HCT116 (cell line): ENCODE results near the gene FOXP1. TPM values are rescaled to one million over a fixed set of nuclear protein-coding genes. Genes with fewer than 3 reads are reported as not detected.

Source experiments
- ATAC-seq: fragments of 200-7000 bp; cut with Tn5 transposase; 2 replicates; pipeline ENCODE4 v1.9.1; 2020; ENCODE audit warnings: mild to moderate bottlenecking, moderate library complexity
- BruUV-seq: library from RNA; stranded (reverse); fragments of 400-500 nt; replicated peaks from 2 replicates; lab custom pipeline; 2021; lab: Mats Ljungman, UMichigan
- CTCF ChIA-PET: fragments of 300-600 bp; sonication (Branson Sonifier 250); formaldehyde crosslinking; loops from one replicate; lab custom pipeline; 2021; ENCODE audit warnings: antibody characterized with exemption; lab: Charles Lee
- POLR2A ChIA-PET: fragments of 300-600, 350-600 bp; sonication (Branson Sonifier 250); formaldehyde crosslinking; loops from one replicate; lab custom pipeline; 2021; ENCODE audit warnings: antibody characterized with exemption; lab: Charles Lee
- RAD21 ChIA-PET, 2 experiments: fragments of 300-600 bp; sonication (Branson Sonifier 250); formaldehyde crosslinking; loops; one replicate each; lab custom pipeline; 2023; ENCODE audit warnings: low total read pairs in 2 of 2; ENCODE audit not compliant: uncharacterized antibody in 2 of 2, unreplicated experiment in 2 of 2, low non-redundant PET in 1 of 2; lab: Charles Lee
- DNase-seq: peaks from one replicate; pipeline ENCODE4 v3.0.0-alpha.2; 2010; ENCODE audit warnings: low read depth, low spot score
- H2AFZ ChIP-seq: fragments of 200-600 bp; shearing (Covaris generic), sonication (generic); 2 replicates; pipeline ENCODE4 v1.6.1; 2017; ENCODE audit warnings: low read depth, mixed run types, mixed read lengths, antibody characterized with exemption, low read length; ENCODE audit not compliant: poor library complexity, severe bottlenecking
- H3K27ac ChIP-seq: 2 replicates; pipeline ENCODE4 v1.5.1; 2012; ENCODE audit warnings: low read depth, low read length
- H3K27me3 ChIP-seq: fragments of 200-600 bp; sonication (generic); 2 replicates; pipeline ENCODE4 v1.6.1; 2016; ENCODE audit warnings: mixed run types, low read length, mixed read lengths; ENCODE audit not compliant: insufficient read depth
- H3K36me3 ChIP-seq, 2 experiments: fragments of 200-500 bp in 1 of 2; fragments of 200-600 bp in 1 of 2; sonication (Bioruptor generic) in 1 of 2; sonication (generic) in 1 of 2; 2 replicates each; pipeline versions ENCODE4 v1.5.1 to v1.6.1; 2014 to 2016; ENCODE audit warnings: low read length in 2 of 2, inconsistent platforms in 1 of 2, mixed read lengths in 1 of 2, mixed run types in 1 of 2; ENCODE audit not compliant: insufficient read depth in 2 of 2, control insufficient read depth in 1 of 2
- H3K4me1 ChIP-seq, 2 experiments: fragments of 200-600 bp in 1 of 2; sonication (generic) in 1 of 2; 2 replicates each; pipeline versions ENCODE4 v1.5.1 to v1.6.1; 2012 to 2017; ENCODE audit warnings: low read length in 2 of 2, inconsistent platforms in 1 of 2, mild to moderate bottlenecking in 1 of 2, mixed read lengths in 1 of 2, mixed run types in 1 of 2, moderate library complexity in 1 of 2; ENCODE audit not compliant: insufficient read depth in 2 of 2, control insufficient read depth in 1 of 2
- H3K4me2 ChIP-seq: fragments of 200-600 bp; sonication (generic); 2 replicates; pipeline ENCODE4 v1.6.1; 2017; ENCODE audit warnings: mixed run types, low read length, mixed read lengths
- H3K4me3 ChIP-seq, 2 experiments: fragments of 200-600 bp in 1 of 2; sonication (generic) in 1 of 2; replicated peaks in 1 of 2; 2 replicates each; pipeline ENCODE4 v1.5.1; 2011 to 2016; ENCODE audit warnings: low read length in 2 of 2, control low read depth in 1 of 2, low read depth in 1 of 2, mild to moderate bottlenecking in 1 of 2, mixed read lengths in 1 of 2, mixed run types in 1 of 2
- H3K79me2 ChIP-seq: fragments of 200-600 bp; sonication (generic); 2 replicates; pipeline ENCODE4 v1.6.1; 2017; ENCODE audit warnings: mild to moderate bottlenecking, mixed run types, low read length, moderate library complexity, mixed read lengths; ENCODE audit not compliant: insufficient read depth
- H3K9ac ChIP-seq: fragments of 200-600 bp; sonication (generic); 2 replicates; pipeline ENCODE4 v1.6.1; 2016; ENCODE audit warnings: low read length, mixed read lengths
- H3K9me2 ChIP-seq: fragments of 200-600 bp; sonication (generic), shearing (Covaris generic); 2 replicates; pipeline ENCODE4 v1.6.1; 2017; ENCODE audit warnings: mixed run types, mild to moderate bottlenecking, moderate library complexity; ENCODE audit not compliant: insufficient read depth
- H3K9me3 ChIP-seq, 2 experiments: fragments of 200-500 bp in 1 of 2; fragments of 200-600 bp in 1 of 2; sonication (Bioruptor generic) in 1 of 2; sonication (generic) in 1 of 2; 2 replicates each; pipeline ENCODE4 v1.6.1; 2014 to 2017; ENCODE audit warnings: low read length in 2 of 2, mixed read lengths in 2 of 2, inconsistent platforms in 1 of 2, low read depth in 1 of 2, mild to moderate bottlenecking in 1 of 2, mixed run types in 1 of 2, moderate library complexity in 1 of 2; ENCODE audit not compliant: control insufficient read depth in 1 of 2, insufficient read depth in 1 of 2
- H4K20me1 ChIP-seq: fragments of 200-600 bp; sonication (generic), shearing (Covaris generic); 2 replicates; pipeline ENCODE4 v1.6.1; 2017; ENCODE audit warnings: mixed run types, mild to moderate bottlenecking, moderate library complexity; ENCODE audit not compliant: insufficient read depth
- CBX3 ChIP-seq: IDR thresholded peaks from 2 replicates; pipeline ENCODE4 v1.6.1; 2012; ENCODE audit warnings: low read depth
- CEBPB ChIP-seq: IDR thresholded peaks from 2 replicates; pipeline ENCODE4 v1.6.1; 2012; ENCODE audit warnings: low read depth
- EGR1 ChIP-seq: IDR thresholded peaks from 2 replicates; pipeline ENCODE4 v1.6.1; 2012; ENCODE audit warnings: low read depth
- ELF1 ChIP-seq: IDR thresholded peaks from 2 replicates; pipeline ENCODE4 v1.6.1; 2012; ENCODE audit warnings: low read depth, borderline replicate concordance
- EZH2 ChIP-seq: fragments of 200-600 bp; sonication (generic); IDR thresholded peaks from 2 replicates; pipeline ENCODE4 v1.6.1; 2017; ENCODE audit warnings: antibody characterized with exemption, mixed run types
- EZH2phosphoT487 ChIP-seq: fragments of 200-600 bp; IDR thresholded peaks from 2 replicates; pipeline ENCODE4 v1.6.1; 2018; ENCODE audit warnings: antibody characterized with exemption, borderline replicate concordance
- FOSL1 ChIP-seq: IDR thresholded peaks from 2 replicates; pipeline ENCODE4 v1.6.1; 2012; ENCODE audit warnings: low read depth
- POLR2A ChIP-seq: IDR thresholded peaks from 2 replicates; pipeline ENCODE4 v1.7.0; 2011; ENCODE audit warnings: borderline replicate concordance; ENCODE audit not compliant: insufficient read depth, insufficient read length; ENCODE audit errors: extremely low read depth
- POLR2AphosphoS5 ChIP-seq: IDR thresholded peaks from 2 replicates; pipeline ENCODE4 v1.6.1; 2011; ENCODE audit warnings: mild to moderate bottlenecking, low read depth, low read length, moderate library complexity
- RAD21 ChIP-seq: IDR thresholded peaks from 2 replicates; pipeline ENCODE4 v1.6.1; 2012; ENCODE audit warnings: low read depth, mild to moderate bottlenecking
- SIN3A ChIP-seq: IDR thresholded peaks from 2 replicates; pipeline ENCODE4 v1.6.1; 2012; ENCODE audit warnings: low read depth
- SP1 ChIP-seq: IDR thresholded peaks from 2 replicates; pipeline ENCODE4 v1.6.1; 2012; ENCODE audit warnings: low read depth
- SRF ChIP-seq: IDR thresholded peaks from 2 replicates; pipeline ENCODE4 v1.6.1; 2012; ENCODE audit warnings: low read depth
- YY1 ChIP-seq: IDR thresholded peaks from 2 replicates; pipeline ENCODE4 v1.6.1; 2011; ENCODE audit warnings: low read length, low read depth, moderate library complexity, mild to moderate bottlenecking; ENCODE audit not compliant: insufficient replicate concordance; ENCODE audit errors: extremely low read depth
- ZBTB33 ChIP-seq: IDR thresholded peaks from 2 replicates; pipeline ENCODE4 v1.6.1; 2011; ENCODE audit warnings: mild to moderate bottlenecking, low read length, moderate library complexity; ENCODE audit not compliant: insufficient replicate concordance; ENCODE audit errors: extremely low read depth
- ZFX ChIP-seq: fragments of 450-650 bp; IDR thresholded peaks from 2 replicates; pipeline ENCODE4 v1.6.1; 2017
- intact Hi-C: fragments of 100-400 bp; cut with micrococcal nuclease; formaldehyde crosslinking; loops from 2 replicates; pipeline ENCODE4 v1.10.0; 2022
- total RNA-seq: library from RNA; stranded (reverse); gene quantifications from one replicate; pipeline ENCODE4 v1.2.1, GENCODE V29; 2021; ENCODE audit not compliant: unreplicated experiment
- TF ChIP-seq, protein P1 (sequence below): IDR thresholded peaks from 2 replicates; pipeline ENCODE4 v1.6.1; 2012
- TF ChIP-seq, protein P2 (sequence below), 3 experiments: fragments of 200-600 bp in 1 of 3; sonication (generic) in 1 of 3; IDR thresholded peaks in 2 of 3; conservative IDR thresholded peaks in 1 of 3; 2 replicates each; pipeline ENCODE4 v1.5.1; 2012 to 2017; ENCODE audit warnings: low read depth in 2 of 3, low read length in 2 of 3, antibody characterized with exemption in 1 of 3, borderline replicate concordance in 1 of 3, control low read depth in 1 of 3, mild to moderate bottlenecking in 1 of 3, mixed read lengths in 1 of 3, mixed run types in 1 of 3, moderate library complexity in 1 of 3; ENCODE audit not compliant: insufficient read depth in 1 of 3

Gene FOXP1
- total RNA-seq, 1 experiment from 2014 or later: 11.4 TPM

- no TSS peak for BruUV-seq
- Histone ChIP-seq H2AFZ (no peak overlapping the region), H3K9me3 (no peaks in the 10 kb centered on the region), H3K36me3 (no peaks in the 10 kb centered on the region), H3K4me1 (no peaks in the 10 kb centered on the region), H3K27me3 (no peaks in the 10 kb centered on the region; the same call in 1 of the 2 replicates), H4K20me1 (no peaks in the 10 kb centered on the region), H3K9ac (no peak overlapping the region), H3K4me3 (no peak overlapping the region)
- ChIA-PET RAD21 (no interaction called here), POLR2A (no interaction called here)
- intact Hi-C loops: no loop called here
- no peak for DNase-seq
- TF ChIP-seq SIN3A: no peak
- TF ChIP-seq, all 23 proteins: peak for 0
- no peak overlapping the region for H3K27ac ChIP-seq
- no peaks in the 10 kb centered on the region for H3K9me2 ChIP-seq
- no peaks in the 10 kb centered on the region for H3K79me2 ChIP-seq
- CTCF ChIA-PET: no interaction called here
- no peak overlapping the region for H3K4me2 ChIP-seq
- ATAC-seq: no peak
Observed at GRCh38 chr3:71118436-71118835, 465.1 kb downstream of the FOXP1 start.

DNA sequence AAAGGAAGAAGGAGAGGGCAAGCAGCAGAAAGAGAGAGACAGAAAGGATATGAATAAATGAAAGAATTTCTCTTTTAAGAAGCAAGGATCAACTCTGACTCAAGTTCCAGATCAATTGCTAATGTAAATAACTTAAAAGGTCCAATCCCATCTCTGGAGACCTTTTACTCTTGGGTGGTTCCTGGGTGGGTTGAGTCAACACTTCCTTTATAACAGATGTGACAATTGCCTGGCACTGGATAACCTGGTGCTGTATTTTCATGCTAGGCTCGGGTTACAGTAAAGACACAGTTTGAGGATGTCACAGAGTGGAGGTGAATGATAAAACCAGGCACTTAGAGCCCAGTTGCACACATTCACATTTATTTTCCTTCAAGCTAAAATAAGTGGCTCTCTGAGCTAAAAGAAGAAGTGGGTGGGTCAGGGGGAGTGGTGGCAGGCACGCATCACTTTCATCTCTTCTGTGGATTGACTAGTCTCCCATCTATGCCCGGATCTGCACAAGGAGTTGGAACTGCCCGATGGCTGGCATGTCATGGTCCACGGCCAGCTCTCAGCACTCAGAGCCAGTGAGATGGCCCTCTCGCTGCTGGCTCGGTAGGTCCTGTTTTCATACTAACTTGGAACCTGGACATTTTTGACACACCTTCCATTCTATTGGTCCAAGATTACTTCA is 465.8 kb downstream of the FOXP1 start:
- no peaks in the 10 kb centered on the region for H4K20me1 ChIP-seq
- H3K36me3 ChIP-seq: no peaks in the 10 kb centered on the region
- intact Hi-C loops: no loop called here
- H3K4me1 ChIP-seq: no peaks in the 10 kb centered on the region
- BruUV-seq: no TSS peak
- H3K9me2 ChIP-seq: no peaks in the 10 kb centered on the region
- CTCF ChIA-PET: no interaction called here
- H3K9ac ChIP-seq: no peak overlapping the region
- H3K9me3 ChIP-seq: no peaks in the 10 kb centered on the region
- H3K27me3 ChIP-seq: no peaks in the 10 kb centered on the region; the same call in 1 of the 2 replicates
- ATAC-seq: no peak
- no peak overlapping the region for H2AFZ ChIP-seq
- no peak for DNase-seq
- RAD21 ChIA-PET: no interaction called here
- no peak overlapping the region for H3K4me2 ChIP-seq
- no peak overlapping the region for H3K27ac ChIP-seq
- no peaks in the 10 kb centered on the region for H3K79me2 ChIP-seq
- POLR2A ChIA-PET: no interaction called here
- H3K4me3 ChIP-seq: no peak overlapping the region
- TF ChIP-seq ZBTB33: no peak
- TF ChIP-seq SP1: no peak
- no peak for TF ChIP-seq ELF1
- TF ChIP-seq EGR1: no peak
- TF ChIP-seq FOSL1: no peak
- no peak for TF ChIP-seq CEBPB
- TF ChIP-seq, protein P1, sequence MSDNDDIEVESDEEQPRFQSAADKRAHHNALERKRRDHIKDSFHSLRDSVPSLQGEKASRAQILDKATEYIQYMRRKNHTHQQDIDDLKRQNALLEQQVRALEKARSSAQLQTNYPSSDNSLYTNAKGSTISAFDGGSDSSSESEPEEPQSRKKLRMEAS: no peak
- TF ChIP-seq POLR2A: no peak
- no peak for TF ChIP-seq ZFX
- no peak for TF ChIP-seq YY1
- TF ChIP-seq EZH2: no peak
- TF ChIP-seq CBX3: no peak
- no peak for TF ChIP-seq SRF
- TF ChIP-seq EZH2phosphoT487: no peak
- no peak for TF ChIP-seq RAD21
- no peak for TF ChIP-seq POLR2AphosphoS5
- TF ChIP-seq, protein P2, sequence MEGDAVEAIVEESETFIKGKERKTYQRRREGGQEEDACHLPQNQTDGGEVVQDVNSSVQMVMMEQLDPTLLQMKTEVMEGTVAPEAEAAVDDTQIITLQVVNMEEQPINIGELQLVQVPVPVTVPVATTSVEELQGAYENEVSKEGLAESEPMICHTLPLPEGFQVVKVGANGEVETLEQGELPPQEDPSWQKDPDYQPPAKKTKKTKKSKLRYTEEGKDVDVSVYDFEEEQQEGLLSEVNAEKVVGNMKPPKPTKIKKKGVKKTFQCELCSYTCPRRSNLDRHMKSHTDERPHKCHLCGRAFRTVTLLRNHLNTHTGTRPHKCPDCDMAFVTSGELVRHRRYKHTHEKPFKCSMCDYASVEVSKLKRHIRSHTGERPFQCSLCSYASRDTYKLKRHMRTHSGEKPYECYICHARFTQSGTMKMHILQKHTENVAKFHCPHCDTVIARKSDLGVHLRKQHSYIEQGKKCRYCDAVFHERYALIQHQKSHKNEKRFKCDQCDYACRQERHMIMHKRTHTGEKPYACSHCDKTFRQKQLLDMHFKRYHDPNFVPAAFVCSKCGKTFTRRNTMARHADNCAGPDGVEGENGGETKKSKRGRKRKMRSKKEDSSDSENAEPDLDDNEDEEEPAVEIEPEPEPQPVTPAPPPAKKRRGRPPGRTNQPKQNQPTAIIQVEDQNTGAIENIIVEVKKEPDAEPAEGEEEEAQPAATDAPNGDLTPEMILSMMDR (IDR thresholded peaks at IDR 0.05 in 2 of 3, conservative IDR thresholded peaks at IDR 0.05 in 1 of 3; ENCODE audit: borderline replicate concordance in 1 of 3, insufficient read depth in 1 of 3, low read depth in 2 of 3, low read length in 2 of 3): no peak
